H1 (cell line): ENCODE data around the gene DOCK8. TPM values are rescaled to one million over a fixed set of nuclear protein-coding genes. Genes with fewer than 3 reads are reported as not detected.

Source experiments
- CTCF ChIA-PET: fragments of 300-600 bp; sonication (Branson Sonifier 250); formaldehyde crosslinking; loops from one replicate; lab custom pipeline; 2021; ENCODE audit not compliant: partially characterized antibody; lab: Charles Lee
- POLR2A ChIA-PET: fragments of 300-600 bp; sonication (Branson Sonifier 250); formaldehyde crosslinking; loops from one replicate; lab custom pipeline; 2021; ENCODE audit warnings: inconsistent platforms; ENCODE audit not compliant: partially characterized antibody; lab: Charles Lee
- DNase-seq, 2 experiments: peaks; one replicate each; pipeline versions ENCODE4 v3.0.0 to v3.0.0-alpha.2; 2010 to 2022; ENCODE audit warnings: low spot score in 2 of 2, low read depth in 1 of 2, mixed read lengths in 1 of 2
- FAIRE-seq: peaks from 2 replicates; lab custom pipeline; 2011; peaks lifted over from hg19 to GRCh38; lab: Jason Lieb, UNC
- H2AFZ ChIP-seq: 2 replicates; pipeline ENCODE4 v1.8.1; 2012; ENCODE audit warnings: low read length, inconsistent platforms
- H2AK5ac ChIP-seq: 2 replicates; pipeline ENCODE4 v1.6.1; 2013; ENCODE audit warnings: low read depth, low read length
- H2BK120ac ChIP-seq: replicated peaks from 2 replicates; pipeline ENCODE3; 2013; ENCODE audit warnings: low read depth, low read length, inconsistent platforms
- H2BK12ac ChIP-seq: 2 replicates; pipeline ENCODE4 v1.6.1; 2013; ENCODE audit warnings: low read depth, low read length
- H2BK15ac ChIP-seq: 2 replicates; pipeline ENCODE4 v1.6.1; 2013; ENCODE audit warnings: low read length
- H2BK20ac ChIP-seq: 2 replicates; pipeline ENCODE4 v1.6.1; 2013; ENCODE audit warnings: low read length
- H2BK5ac ChIP-seq: 2 replicates; pipeline ENCODE4 v1.6.1; 2013; ENCODE audit warnings: low read depth, low read length
- H3K14ac ChIP-seq: 2 replicates; pipeline ENCODE4 v1.6.1; 2013; ENCODE audit warnings: inconsistent platforms; ENCODE audit not compliant: insufficient read length
- H3K18ac ChIP-seq: 2 replicates; pipeline ENCODE4 v1.6.1; 2013; ENCODE audit warnings: low read length; ENCODE audit errors: extremely low read depth
- H3K23ac ChIP-seq: 2 replicates; pipeline ENCODE4 v1.6.1; 2013; ENCODE audit warnings: inconsistent platforms; ENCODE audit not compliant: insufficient read length
- H3K23me2 ChIP-seq: 2 replicates; pipeline ENCODE4 v1.6.1; 2013; ENCODE audit warnings: low read depth, low read length
- H3K27ac ChIP-seq: 2 replicates; pipeline ENCODE4 v1.6.1; 2011; ENCODE audit warnings: low read depth, low read length, inconsistent platforms
- H3K27me3 ChIP-seq, 4 experiments: replicated peaks in 1 of 4; 1 replicate in 1 of 4; 2 replicates in 3 of 4; pipeline versions ENCODE4 v1.6.1 to v1.8.1; 2011 to 2013; ENCODE audit warnings: low read length in 3 of 4, mild to moderate bottlenecking in 3 of 4, inconsistent platforms in 2 of 4, mixed read lengths in 2 of 4, moderate library complexity in 1 of 4; ENCODE audit not compliant: control insufficient read depth in 3 of 4, insufficient read depth in 3 of 4; ENCODE audit errors: extremely low read depth in 1 of 4
- H3K36me3 ChIP-seq, 4 experiments: 2 replicates each; pipeline versions ENCODE4 v1.6.1 to v1.8.1; 2011 to 2013; ENCODE audit warnings: mild to moderate bottlenecking in 4 of 4, low read length in 3 of 4, moderate library complexity in 2 of 4, control low read depth in 1 of 4, inconsistent platforms in 1 of 4; ENCODE audit not compliant: insufficient read depth in 4 of 4, control insufficient read depth in 2 of 4
- H3K4ac ChIP-seq: replicated peaks from 2 replicates; pipeline ENCODE3; 2013; ENCODE audit warnings: low read length, low read depth, mixed read lengths, inconsistent platforms; ENCODE audit not compliant: insufficient read length
- H3K4me1 ChIP-seq, 4 experiments: replicated peaks in 1 of 4; 1 replicate in 1 of 4; 2 replicates in 3 of 4; pipeline versions ENCODE4 v1.6.1 to v1.8.1; 2011 to 2013; ENCODE audit warnings: low read length in 3 of 4, inconsistent platforms in 2 of 4, mixed read lengths in 1 of 4; ENCODE audit not compliant: insufficient read depth in 4 of 4, control insufficient read depth in 3 of 4
- H3K4me2 ChIP-seq, 2 experiments: 2 replicates each; pipeline versions ENCODE4 v1.6.1 to v1.8.1; 2011 to 2013; ENCODE audit warnings: low read depth in 2 of 2, low read length in 2 of 2, control low read depth in 1 of 2, inconsistent platforms in 1 of 2, mild to moderate bottlenecking in 1 of 2; ENCODE audit not compliant: insufficient read depth in 1 of 2
- H3K4me3 ChIP-seq, 4 experiments: fragments of 200-600, 300-600 bp in 1 of 4; sonication (generic), shearing (Covaris generic), sonication (Bioruptor Twin) in 1 of 4; 2 replicates each; pipeline versions ENCODE4 v1.5.1 to v1.8.1; 2011 to 2016; ENCODE audit warnings: low read length in 4 of 4, low read depth in 3 of 4, control low read depth in 2 of 4, inconsistent platforms in 2 of 4, mild to moderate bottlenecking in 2 of 4, mixed read lengths in 1 of 4, moderate library complexity in 1 of 4; ENCODE audit not compliant: insufficient read depth in 2 of 4; ENCODE audit errors: extremely low read depth in 1 of 4
- H3K56ac ChIP-seq: replicated peaks from 2 replicates; pipeline ENCODE3; 2013; ENCODE audit warnings: low read depth, mild to moderate bottlenecking, mixed read lengths, low read length, inconsistent platforms; ENCODE audit not compliant: insufficient read length
- H3K79me1 ChIP-seq: 2 replicates; pipeline ENCODE4 v1.6.1; 2013; ENCODE audit warnings: low read depth, low read length, control low read depth
- H3K79me2 ChIP-seq, 2 experiments: 2 replicates each; pipeline versions ENCODE4 v1.6.1 to v1.8.1; 2012 to 2013; ENCODE audit warnings: low read length in 2 of 2, mild to moderate bottlenecking in 2 of 2, inconsistent platforms in 1 of 2; ENCODE audit not compliant: insufficient read depth in 2 of 2, control insufficient read depth in 1 of 2
- H3K9ac ChIP-seq, 4 experiments: replicated peaks in 1 of 4; 1 replicate in 1 of 4; 2 replicates in 3 of 4; pipeline versions ENCODE4 v1.6.1 to v1.8.1; 2011 to 2013; ENCODE audit warnings: low read depth in 3 of 4, low read length in 3 of 4, control low read depth in 2 of 4, mild to moderate bottlenecking in 2 of 4, moderate library complexity in 2 of 4, inconsistent platforms in 1 of 4; ENCODE audit errors: extremely low read depth in 1 of 4
- H3K9me3 ChIP-seq, 2 experiments: 2 replicates each; pipeline versions ENCODE4 v1.6.1 to v1.8.1; 2012 to 2013; ENCODE audit warnings: mild to moderate bottlenecking in 2 of 2, moderate library complexity in 2 of 2, control low read depth in 1 of 2, inconsistent platforms in 1 of 2, low read depth in 1 of 2, low read length in 1 of 2, mixed read lengths in 1 of 2; ENCODE audit not compliant: insufficient read depth in 2 of 2
- H4K20me1 ChIP-seq, 2 experiments: replicated peaks in 1 of 2; 2 replicates each; pipeline versions ENCODE3 to v1.8.1; 2011 to 2013; ENCODE audit warnings: inconsistent platforms in 2 of 2, low read length in 2 of 2, mild to moderate bottlenecking in 1 of 2; ENCODE audit not compliant: insufficient read depth in 2 of 2, control insufficient read depth in 1 of 2
- H4K5ac ChIP-seq: 2 replicates; pipeline ENCODE4 v1.6.1; 2013; ENCODE audit warnings: low read length, low read depth, mixed read lengths, inconsistent platforms; ENCODE audit not compliant: insufficient read length
- H4K8ac ChIP-seq: 2 replicates; pipeline ENCODE4 v1.8.0; 2013; ENCODE audit warnings: mild to moderate bottlenecking, moderate library complexity, low read length, inconsistent platforms; ENCODE audit not compliant: insufficient read depth; ENCODE audit errors: extremely low read depth
- H4K91ac ChIP-seq: replicated peaks from 2 replicates; pipeline ENCODE3; 2013; ENCODE audit warnings: low read length, mixed read lengths, inconsistent platforms; ENCODE audit not compliant: insufficient read length
- CEBPB ChIP-seq: IDR thresholded peaks from 2 replicates; pipeline ENCODE4 v1.6.1; 2012; ENCODE audit warnings: low read depth, low read length
- CHD2 ChIP-seq: IDR thresholded peaks from 2 replicates; pipeline ENCODE4 v1.6.1; 2012; ENCODE audit warnings: low read length, improper control_type of control experiment
- HDAC6 ChIP-seq: IDR thresholded peaks from one replicate; pipeline ENCODE4 v1.7.1; 2012; ENCODE audit warnings: low read depth, mild to moderate bottlenecking, inconsistent platforms, low read length, moderate library complexity
- KDM5A ChIP-seq: fragments of 200-600 bp; IDR thresholded peaks from 2 replicates; pipeline ENCODE4 v1.7.1; 2012; ENCODE audit warnings: mild to moderate bottlenecking, low read length, inconsistent platforms, mixed read lengths
- NANOG ChIP-seq: IDR thresholded peaks from 2 replicates; pipeline ENCODE4 v1.6.1; 2011; ENCODE audit warnings: low read length, low read depth, mild to moderate bottlenecking, inconsistent platforms; ENCODE audit not compliant: insufficient read depth, poor library complexity, severe bottlenecking
- POLR2A ChIP-seq, 2 experiments: IDR thresholded peaks; 1 replicate in 1 of 2; 2 replicates in 1 of 2; pipeline ENCODE4 v1.6.1; 2011; ENCODE audit warnings: low read depth in 2 of 2, low read length in 2 of 2, mild to moderate bottlenecking in 2 of 2; ENCODE audit errors: control extremely low read depth in 1 of 2
- RNF2 ChIP-seq: fragments of 200-900, 300-1000 bp; sonication (generic); IDR thresholded peaks from 2 replicates; pipeline ENCODE4 v1.7.1; 2016; ENCODE audit warnings: borderline replicate concordance, low read depth, mild to moderate bottlenecking, antibody characterized with exemption, low read length; ENCODE audit not compliant: poor library complexity, severe bottlenecking; ENCODE audit errors: missing control alignments
- RXRA ChIP-seq: IDR thresholded peaks from 2 replicates; pipeline ENCODE4 v1.6.1; 2011; ENCODE audit warnings: low read depth, mild to moderate bottlenecking, low read length, moderate library complexity; ENCODE audit not compliant: insufficient read depth
- WGBS, 2 experiments: shearing (Covaris generic) in 1 of 2; methylation state at CpG; one replicate each; pipeline versions ENCODE4 v1.1.6 to v1.1.7; 2013 to 2015; ENCODE audit warnings: low lambda C conversion rate in 2 of 2, mixed read lengths in 2 of 2, inconsistent platforms in 1 of 2, low coverage in 1 of 2, missing lambda C conversion rate in 1 of 2; ENCODE audit not compliant: insufficient replicate concordance in 2 of 2, insufficient coverage in 1 of 2, insufficient read length in 1 of 2; ENCODE audit errors: extremely low coverage in 1 of 2, missing lambda C conversion rate in 1 of 2; 5-methylcytosine and 5-hydroxymethylcytosine counted together
- polyA plus RNA-seq, 7 experiments: library from polyadenylated mRNA; depleted of rRNA in 3 of 7; stranded (reverse) in 5 of 7; unstranded in 2 of 7; fragments of >200 nt in 5 of 7; fragments of 200-250 nt in 2 of 7; gene quantifications; 1 replicate in 5 of 7; 2 replicates in 1 of 7; 4 replicates in 1 of 7; pipeline versions ENCODE4 v1.2.1 to v1.2.3, GENCODE V29; 2011 to 2013; ENCODE audit warnings: missing spikeins in 2 of 7, mixed read lengths in 2 of 7
- total RNA-seq: library from RNA; stranded (reverse); fragmentation: NEBNext Ultra II Directional; extraction: Animal tissue kit (Norgen Biotek cat#: 25700); gene quantifications from 2 replicates; pipeline ENCODE4 v1.2.1, GENCODE V29; 2021

The DOCK8 gene
- total and polyA plus RNA-seq, 2 of the 8 experiments (the other 6 are each of a cell fraction or from before 2014, with no cell fraction given), result 0.57 to 2.0 TPM

GRCh38 chr9:341634-342421 is 127.2 kb downstream of the DOCK8 start:
- H4K8ac ChIP-seq, result no peak overlapping the region
- no peak overlapping the region for H3K14ac ChIP-seq
- H3K79me1 ChIP-seq, result no peaks in the 10 kb centered on the region
- no peak overlapping the region for H3K56ac ChIP-seq
- no peak overlapping the region for H2AFZ ChIP-seq
- no peak for TF ChIP-seq CHD2
- TF ChIP-seq POLR2A (IDR thresholded peaks at IDR 0.05; ENCODE audit: control extremely low read depth in 1 of 2, low read depth in 2 of 2, low read length in 2 of 2), result no peak
- no peak for TF ChIP-seq RNF2
- no peak for TF ChIP-seq KDM5A
- TF ChIP-seq NANOG, result no peak
- no peak for TF ChIP-seq CEBPB
- no peak for TF ChIP-seq RXRA
- no peak for TF ChIP-seq HDAC6
- H3K36me3 ChIP-seq, result no peaks in the 10 kb centered on the region
- 95% methylated on average over 8 of the region's 9 CpGs; no CpG with 5 or more reads in 1 of the 2 experiments for WGBS, 2 experiments
- H3K4me3 ChIP-seq, result no peak overlapping the region
- no peak overlapping the region for H3K4ac ChIP-seq
- H4K5ac ChIP-seq, result no peak overlapping the region
- H2BK120ac ChIP-seq, result no peak overlapping the region
- H3K18ac ChIP-seq, result no peak overlapping the region
- H3K23me2 ChIP-seq, result no peaks in the 10 kb centered on the region
- no peak overlapping the region for H2BK20ac ChIP-seq
- no peaks in the 10 kb centered on the region for H3K27me3 ChIP-seq
- no peak overlapping the region for H3K23ac ChIP-seq
- no peak overlapping the region for H2BK12ac ChIP-seq
- H3K27ac ChIP-seq, result no peak overlapping the region
- no peak for FAIRE-seq
- POLR2A ChIA-PET, result no interaction called here
- no peak overlapping the region for H2BK15ac ChIP-seq
- no peaks in the 10 kb centered on the region for H3K79me2 ChIP-seq
- CTCF ChIA-PET, result no interaction called here
- no peak for DNase-seq
- H3K9me3 ChIP-seq, result no peaks in the 10 kb centered on the region
- H3K4me2 ChIP-seq, result no peak overlapping the region
- no peak overlapping the region for H2BK5ac ChIP-seq
- H4K20me1 ChIP-seq, result no peaks in the 10 kb centered on the region
- H3K4me1 ChIP-seq, result peaks cover 0 to 2% (median 0%) of the 10 kb centered on the region in 4 experiments; a peak in 1 of 7 replicates
- no peak overlapping the region for H3K9ac ChIP-seq
- H2AK5ac ChIP-seq, result no peak overlapping the region
- no peak overlapping the region for H4K91ac ChIP-seq
